Measurements from ENCODE around the gene NPAS3.

DNA sequence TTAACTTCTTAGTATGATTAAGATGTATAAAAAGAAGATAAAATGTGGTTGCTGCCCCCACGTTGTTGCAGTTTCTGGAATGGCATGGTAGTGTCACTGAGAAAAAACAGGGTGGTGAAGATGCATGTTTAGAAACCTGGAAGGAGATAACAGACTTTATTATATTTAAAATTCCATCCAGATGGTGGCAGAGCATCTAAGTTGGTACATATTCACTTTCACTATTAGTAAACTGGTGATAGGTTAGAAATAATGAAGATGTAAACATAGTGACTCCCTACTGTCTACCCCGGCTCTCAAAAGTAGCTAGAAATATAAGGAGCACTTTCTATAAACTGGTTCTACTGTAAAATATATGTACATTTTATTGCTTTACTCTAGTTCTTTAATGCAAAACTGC lies 279.3 kb downstream of the NPAS3 start:
- no peak for TF ChIP-seq TAF1 (IDR thresholded peaks at IDR 0.05; ENCODE audit: borderline replicate concordance, insufficient read depth, low read length)
- TF ChIP-seq POLR2AphosphoS5 (IDR thresholded peaks at IDR 0.05; ENCODE audit: low read depth, low read length) = no peak

Measured in PFSK-1 (cell line).